ENCODE data around the gene BFSP1.

DNA sequence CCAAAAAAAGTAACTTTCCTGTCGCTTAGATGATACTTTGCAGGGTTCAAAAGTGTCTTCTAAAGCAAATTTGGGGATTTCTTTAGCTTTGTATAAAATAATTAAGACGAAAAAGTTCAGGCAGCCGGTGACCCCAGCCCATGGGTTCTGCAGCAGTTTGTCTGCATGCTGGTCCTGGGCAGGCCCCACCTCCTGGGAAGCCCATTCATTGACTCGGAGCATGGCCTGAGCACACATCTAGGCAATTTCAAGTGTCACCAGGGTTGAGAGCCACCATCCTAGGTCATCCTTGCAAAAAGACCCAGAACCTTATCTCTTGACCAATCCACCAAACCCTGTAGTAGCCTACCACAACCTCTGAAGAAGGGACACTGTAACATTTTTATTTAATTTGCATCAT lies 20.6 kb downstream of the BFSP1 start:
- no peak for TF ChIP-seq CTCF (IDR thresholded peaks at IDR 0.05)
- TF ChIP-seq POLR2AphosphoS5 (IDR thresholded peaks at IDR 0.05), result no peak
- TF ChIP-seq POLR2A (IDR thresholded peaks at IDR 0.05), result no peak
- TF ChIP-seq EP300 (IDR thresholded peaks at IDR 0.05), result no peak

All from sigmoid colon (tissue), 4 donors.